Muscle of arm (tissue), 12 donors: ENCODE measurements around the gene LTB4R2. TPM values are rescaled to one million over a fixed set of nuclear protein-coding genes. Genes with fewer than 3 reads are reported as not detected.
"Not testable (repeated sequence)": the region's sequence is repeated elsewhere in the genome, so short reads cannot be mapped to it uniquely, and the experiment has no call there.

Experiments used
- DNase-seq: peaks from one replicate; pipeline ENCODE4 v3.0.0-alpha.2; 2013
- polyA plus RNA-seq, 12 donors: library from polyadenylated mRNA; unstranded; fragments of 120-200 nt; gene quantifications; one replicate each; pipeline ENCODE4 v1.2.1, GENCODE V29; 2013; ENCODE audit not compliant: insufficient read length in 12 of 12

LTB4R2 gene
- polyA plus RNA-seq, 12 donors = 1.6 to 7.2 (median 2.7) TPM; not detected in 1

GRCh38 chr14:24315807-24316596, 6.1 kb downstream of the LTB4R2 start:
- DNase-seq = no peak

GRCh38 chr14:24316597-24316950, 6.6 kb downstream of the LTB4R2 start:
- DNase-seq = no peak

- DNase-seq = no peak
Measured at GRCh38 chr14:24317141-24317928, 7.4 kb downstream of the LTB4R2 start.

GRCh38 chr14:24321212-24321975, 11.5 kb downstream of the LTB4R2 start:
- DNase-seq = no peak

- no peak for DNase-seq
Measured at GRCh38 chr14:24322672-24323071, 12.7 kb downstream of the LTB4R2 start.

GRCh38 chr14:24323341-24323740, 13.4 kb downstream of the LTB4R2 start:
- no peak for DNase-seq

- DNase-seq = no peak
Measured at GRCh38 chr14:24324024-24324423, 14.1 kb downstream of the LTB4R2 start.

GRCh38 chr14:24325041-24325530, 15.1 kb downstream of the LTB4R2 start:
- DNase-seq = no peak

GRCh38 chr14:24325963-24326362, 16.0 kb downstream of the LTB4R2 start:
- DNase-seq = no peak

- no peak for DNase-seq
Measured at GRCh38 chr14:24327303-24327702, 17.4 kb downstream of the LTB4R2 start.

GRCh38 chr14:24327914-24328313, 18.0 kb downstream of the LTB4R2 start:
- DNase-seq = not testable (repeated sequence)

- no peak for DNase-seq
Measured at GRCh38 chr14:24329073-24329663, 19.2 kb downstream of the LTB4R2 start.

- DNase-seq = no peak
Measured at GRCh38 chr14:24329736-24330135, 19.8 kb downstream of the LTB4R2 start.

- DNase-seq = no peak
Measured at GRCh38 chr14:24330973-24331674, 21.2 kb downstream of the LTB4R2 start.

GRCh38 chr14:24331731-24332267, 21.9 kb downstream of the LTB4R2 start:
- no peak for DNase-seq

- peak; percentile 64 for DNase-seq
Measured at GRCh38 chr14:24332268-24332993, 22.5 kb downstream of the LTB4R2 start.

- DNase-seq = no peak
Measured at GRCh38 chr14:24334431-24335291, 24.7 kb downstream of the LTB4R2 start, which contains the start of gene ADCY4. TSS of gene ADCY4 (minus strand) at chr14:24335071. CDS start at chr14:24334652, 419 bp downstream.

- DNase-seq = no peak
Measured at GRCh38 chr14:24335461-24336171, 25.7 kb downstream of the LTB4R2 start.
